ENCODE results near the gene SUCLG2.

The SUCLG2 gene

DNA sequence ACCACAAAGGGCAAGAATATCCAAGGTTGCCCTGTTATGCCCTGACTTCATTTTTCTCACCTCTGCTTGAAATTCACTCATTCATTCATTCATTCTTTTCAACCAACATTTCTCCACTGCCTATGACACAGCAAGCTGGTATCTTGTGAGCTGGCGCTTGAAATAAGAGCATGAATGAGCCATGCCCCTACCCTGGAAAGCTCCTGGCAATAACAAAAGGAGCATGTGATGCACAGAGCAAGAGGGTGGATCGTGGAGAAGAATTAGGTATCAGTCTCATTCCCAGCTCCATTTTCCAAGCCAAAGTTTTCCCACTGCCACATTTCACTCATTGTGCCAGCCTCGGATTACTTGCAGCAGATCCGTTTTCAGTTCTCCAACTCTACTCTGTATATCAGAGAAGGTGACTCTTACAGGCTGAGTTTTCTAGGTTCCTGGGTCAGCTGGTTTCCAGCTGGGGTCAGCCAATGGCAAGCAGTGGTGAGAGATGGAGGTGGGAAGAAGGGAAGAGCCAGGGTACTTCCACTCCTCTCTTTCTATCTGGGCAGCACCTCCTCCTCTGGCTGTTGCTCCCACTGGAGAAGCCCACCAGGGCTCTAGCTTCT lies 144.8 kb downstream of the SUCLG2 start:
- no peak for DNase-seq (ENCODE audit: low read depth)

DNA sequence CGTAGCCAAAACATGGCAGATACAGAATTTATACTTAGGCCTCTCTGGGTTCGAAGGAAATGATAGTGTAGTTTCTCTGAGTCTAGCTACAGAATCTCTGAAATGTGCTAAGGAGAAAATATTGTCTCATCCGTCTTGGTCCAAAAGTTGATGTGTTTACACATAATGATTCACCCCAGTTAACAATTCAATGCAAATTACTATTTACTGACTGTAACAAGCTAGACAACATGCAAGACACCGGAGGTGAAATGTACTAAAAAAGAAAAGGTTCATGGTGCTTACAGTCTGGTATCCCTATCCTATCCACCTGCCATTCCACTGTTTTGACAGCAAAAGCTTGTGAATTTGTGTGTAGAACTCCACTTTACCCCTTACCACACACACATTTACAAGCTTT lies 146.8 kb downstream of the SUCLG2 start:
- no peak for DNase-seq (ENCODE audit: low read depth)

- DNase-seq (ENCODE audit: low read depth), result no peak
Observed at GRCh38 chr3:67500709-67501108, 153.7 kb downstream of the SUCLG2 start.

- DNase-seq (ENCODE audit: low read depth), result no peak
Observed at GRCh38 chr3:67497746-67498145, 156.7 kb downstream of the SUCLG2 start.

GRCh38 chr3:67495751-67496150 lies 158.7 kb downstream of the SUCLG2 start:
- DNase-seq (ENCODE audit: low read depth), result no peak

DNA sequence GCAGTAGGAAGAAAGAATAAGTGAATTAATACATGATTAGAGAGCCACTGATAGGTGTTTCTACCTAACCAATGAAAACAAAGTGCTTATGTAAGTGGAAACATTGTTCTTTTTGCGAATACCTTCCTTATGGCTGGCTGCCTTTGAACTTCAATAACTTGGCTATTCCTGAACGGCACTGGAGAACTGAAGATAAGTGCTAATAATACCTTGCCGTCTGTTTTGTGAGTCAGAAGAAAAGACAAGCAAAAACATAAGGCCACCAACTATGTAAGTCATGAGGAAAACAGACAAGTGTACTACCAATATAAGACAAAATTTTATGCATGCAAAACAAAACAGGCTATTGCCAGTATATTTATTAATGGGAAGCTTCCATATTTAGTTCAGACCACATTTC lies 160.6 kb downstream of the SUCLG2 start:
- DNase-seq (ENCODE audit: low read depth), result no peak

GRCh38 chr3:67490658-67491057 lies 163.8 kb downstream of the SUCLG2 start:
- DNase-seq (ENCODE audit: low read depth), result no peak

- DNase-seq (ENCODE audit: low read depth), result no peak
Observed at GRCh38 chr3:67489816-67490215, 164.6 kb downstream of the SUCLG2 start.

DNA sequence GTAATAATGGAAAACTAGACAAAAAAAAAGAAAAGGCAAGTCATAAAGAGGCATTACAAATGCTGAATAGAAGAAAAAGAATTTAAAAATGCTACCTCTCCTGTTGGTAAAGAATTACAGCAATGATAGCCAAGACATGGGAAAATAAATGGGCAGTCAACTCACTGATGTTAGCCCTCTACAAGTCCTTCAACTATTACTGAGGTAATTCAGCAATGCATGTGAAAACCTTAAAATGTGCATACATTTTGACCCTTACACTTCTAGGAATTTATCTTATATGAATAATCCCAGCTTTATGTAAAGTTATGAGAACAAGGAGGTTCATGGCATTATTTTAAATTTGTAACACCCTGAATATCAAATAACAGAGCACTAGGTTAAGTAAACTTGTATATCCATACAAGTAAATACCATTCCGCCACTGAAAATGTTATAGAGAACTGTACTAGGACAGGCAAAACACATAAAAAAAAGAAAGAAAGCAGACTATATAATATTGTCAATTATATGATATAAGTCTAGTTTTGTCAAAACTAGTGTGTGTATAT lies 166.8 kb downstream of the SUCLG2 start:
- DNase-seq (ENCODE audit: low read depth), result no peak

GRCh38 chr3:67486883-67487282 lies 167.5 kb downstream of the SUCLG2 start:
- no peak for DNase-seq (ENCODE audit: low read depth)

- no peak for DNase-seq (ENCODE audit: low read depth)
Observed at GRCh38 chr3:67484085-67484484, 170.3 kb downstream of the SUCLG2 start.

DNA sequence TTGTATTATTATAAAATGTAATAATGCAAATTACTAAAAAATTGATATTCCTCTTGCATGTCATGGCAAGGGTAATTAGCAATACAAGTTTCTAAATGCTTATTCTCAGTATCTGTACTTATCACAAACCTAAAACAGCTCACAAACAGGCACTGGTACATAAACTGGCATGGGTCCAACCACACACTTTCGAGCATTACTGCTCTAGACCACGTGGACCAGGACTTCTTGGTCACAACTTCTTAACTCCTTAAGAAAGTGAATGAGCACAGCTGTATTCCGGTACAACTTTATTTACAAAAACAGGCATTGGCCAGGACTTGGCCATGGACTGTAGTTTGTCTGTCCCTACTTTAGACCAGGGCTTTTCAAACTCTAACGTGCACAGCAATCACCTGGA lies 173.3 kb downstream of the SUCLG2 start:
- no peak for DNase-seq (ENCODE audit: low read depth)

DNA sequence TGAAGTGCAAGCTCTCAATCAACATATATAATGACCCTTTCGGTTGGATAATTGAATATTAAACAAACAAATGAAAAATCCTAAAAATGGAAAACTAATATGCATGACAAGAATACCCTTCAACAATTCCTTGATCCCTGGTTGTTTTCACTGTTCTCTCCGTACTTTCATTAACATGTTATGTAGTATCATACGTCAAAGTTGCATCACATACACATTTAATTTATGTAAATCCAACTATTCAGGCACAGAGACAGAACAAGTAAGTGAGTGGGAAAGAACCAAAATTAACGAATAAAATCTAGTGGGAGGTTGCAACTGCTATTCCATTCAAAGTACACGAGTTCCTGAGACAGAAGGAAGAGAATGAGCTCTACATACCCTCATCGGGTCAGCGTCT lies 176.0 kb downstream of the SUCLG2 start:
- no peak for DNase-seq (ENCODE audit: low read depth)

DNA sequence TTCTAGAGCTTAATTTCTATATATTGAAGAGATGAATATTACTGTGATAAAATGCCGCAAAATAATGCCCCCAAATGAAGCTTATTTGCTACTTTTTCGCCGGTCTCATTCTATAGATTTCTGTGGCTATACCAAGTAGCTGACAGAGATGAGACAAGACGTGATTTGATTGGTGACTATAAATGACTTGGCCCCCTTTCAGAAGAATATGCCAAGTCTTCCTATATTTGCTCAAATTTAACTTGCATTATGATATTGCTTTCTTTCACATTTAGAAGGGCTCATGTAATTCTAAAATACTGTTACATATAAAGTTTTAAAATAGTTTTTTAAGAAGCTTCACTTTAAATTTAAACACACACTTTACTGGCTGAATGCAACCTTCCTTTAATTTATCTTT lies 180.1 kb downstream of the SUCLG2 start:
- DNase-seq (ENCODE audit: low read depth), result no peak

GRCh38 chr3:67472674-67473201 lies 181.7 kb downstream of the SUCLG2 start:
- no peak for DNase-seq (ENCODE audit: low read depth)

- DNase-seq (ENCODE audit: low read depth), result no peak
Observed at GRCh38 chr3:67470207-67470606, 184.2 kb downstream of the SUCLG2 start.

DNA sequence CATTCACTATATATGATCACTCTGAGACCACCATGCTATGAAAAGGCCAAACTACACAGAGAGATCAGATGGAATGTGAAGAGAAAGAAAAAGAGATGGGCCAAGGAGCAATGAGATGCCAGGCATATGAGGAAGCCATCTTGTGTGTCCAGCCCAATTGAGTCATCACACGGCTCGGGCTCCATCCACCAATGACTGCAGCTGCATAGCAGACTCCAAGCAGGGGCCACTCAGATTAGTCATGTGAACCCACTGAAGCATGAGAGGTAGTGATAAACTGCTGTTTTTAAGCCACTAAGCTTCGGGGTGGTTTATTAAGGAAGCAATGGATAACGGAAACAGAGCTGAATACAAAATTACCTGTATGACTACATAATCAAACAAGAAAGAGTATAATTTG lies 185.9 kb downstream of the SUCLG2 start:
- no peak for DNase-seq (ENCODE audit: low read depth)

DNA sequence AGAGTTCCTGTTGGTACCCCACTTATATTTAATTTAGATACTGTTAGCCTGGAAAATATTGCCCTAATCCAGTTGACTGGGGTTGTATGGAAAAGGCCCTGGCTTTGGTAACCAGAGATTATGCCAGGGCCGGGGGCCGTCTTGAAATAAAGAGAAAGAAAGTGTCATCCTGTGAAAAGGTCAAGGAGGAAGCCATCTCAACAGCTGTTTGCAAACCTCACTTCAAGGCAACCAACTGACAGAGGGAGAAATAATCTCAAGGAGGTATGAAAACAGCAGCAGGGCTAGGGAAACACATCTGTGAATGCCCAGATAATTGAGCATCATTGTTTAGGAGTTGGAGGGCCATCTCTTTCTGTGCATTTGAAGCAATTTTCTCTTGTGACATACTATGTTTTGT lies 190.8 kb downstream of the SUCLG2 start:
- no peak for DNase-seq (ENCODE audit: low read depth)

DNA sequence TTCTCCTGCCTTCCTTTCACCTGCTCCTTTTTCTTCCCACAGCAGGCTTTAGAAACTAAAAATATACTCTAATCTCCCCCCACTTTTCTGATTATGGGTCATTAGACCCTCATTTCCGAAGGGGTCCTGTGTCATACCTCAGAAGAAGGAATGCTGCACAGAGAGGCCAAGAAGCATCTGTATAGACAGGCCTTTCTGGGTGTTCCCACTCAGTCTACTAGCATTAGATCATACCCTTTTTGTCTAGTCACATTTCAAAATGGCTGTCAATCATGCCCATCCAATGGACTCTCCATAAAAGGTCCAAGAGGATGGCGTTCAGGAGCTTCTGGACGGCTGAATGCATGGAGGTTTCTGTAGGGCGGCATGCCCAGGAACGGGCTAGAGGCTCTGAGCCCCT lies 192.2 kb downstream of the SUCLG2 start:
- no peak for DNase-seq (ENCODE audit: low read depth)

DNA sequence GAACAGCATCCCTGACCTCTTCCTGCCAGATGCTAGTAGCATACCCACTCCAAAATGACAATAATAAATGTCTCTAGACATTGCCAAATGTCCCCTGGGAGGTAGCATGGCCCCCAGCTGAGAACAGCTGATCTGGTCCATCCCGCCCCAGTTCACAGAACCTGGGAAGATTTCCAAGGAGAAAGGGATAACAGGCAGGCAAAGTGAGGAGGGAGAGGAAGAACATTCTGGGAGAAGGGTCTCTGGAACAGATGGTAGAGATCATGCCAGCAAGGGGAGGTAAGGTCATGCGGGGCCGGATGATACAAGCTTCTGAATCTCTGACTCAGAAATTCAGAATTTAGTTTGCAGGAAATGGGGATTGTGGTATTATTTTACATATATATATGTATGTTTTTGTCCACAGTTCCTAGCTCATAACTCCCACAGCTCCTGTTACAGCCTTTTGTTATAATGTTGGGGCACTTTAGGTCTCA lies 192.7 kb downstream of the SUCLG2 start:
- DNase-seq (ENCODE audit: low read depth), result no peak

DNA sequence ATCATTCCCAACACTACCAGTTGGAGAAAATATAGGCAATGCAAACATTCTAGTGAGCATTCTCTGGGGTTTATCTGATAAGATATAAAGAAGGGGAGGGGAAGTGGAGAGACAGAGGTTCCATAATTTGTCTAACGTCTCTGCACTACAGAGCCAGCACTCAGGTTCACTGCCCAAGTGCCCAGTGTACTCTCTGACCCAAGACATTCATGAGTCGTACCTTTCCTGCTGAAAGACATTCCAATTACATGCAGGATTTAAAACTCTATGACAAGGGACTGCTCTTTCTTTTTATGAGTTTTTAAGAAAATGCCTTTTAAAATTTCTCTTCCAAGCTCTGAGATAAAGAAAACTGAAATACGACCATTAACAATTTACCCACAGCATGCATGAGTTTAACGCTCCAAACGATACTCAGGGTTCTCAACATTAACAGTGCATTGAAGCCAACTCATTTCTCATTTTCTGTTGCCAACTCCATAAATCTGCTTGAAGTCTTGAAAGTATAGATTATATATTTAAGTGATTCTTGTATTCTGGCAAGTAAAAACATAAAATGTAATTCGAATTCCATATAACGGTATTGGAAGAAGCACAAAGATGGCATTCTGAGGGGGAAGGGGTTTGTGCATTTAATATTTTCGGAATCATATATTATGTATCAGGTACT lies 193.4 kb downstream of the SUCLG2 start:
- DNase-seq (ENCODE audit: low read depth), result no peak

DNA sequence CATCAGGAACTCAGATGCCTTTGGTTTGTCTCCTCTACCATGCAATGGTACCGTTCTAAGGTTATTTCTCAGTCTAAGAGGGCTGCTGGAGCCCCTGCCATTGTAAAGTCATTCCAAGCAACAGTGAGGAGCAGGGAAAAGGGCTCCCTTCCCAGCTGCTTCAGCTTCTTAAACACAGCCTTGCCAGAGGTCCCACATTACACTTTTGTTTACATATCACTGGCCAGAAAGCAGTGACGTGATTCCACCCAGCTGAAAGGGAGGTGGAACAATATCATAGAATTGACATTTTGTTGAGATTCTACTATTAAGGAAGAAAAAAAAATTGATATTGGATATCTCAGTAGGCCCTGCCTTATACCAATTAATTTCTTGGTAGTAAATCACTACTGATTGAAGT lies 194.6 kb downstream of the SUCLG2 start:
- DNase-seq (ENCODE audit: low read depth), result no peak

GRCh38 chr3:67458896-67459530 lies 195.4 kb downstream of the SUCLG2 start:
- DNase-seq (ENCODE audit: low read depth), result no peak

Measured in fibroblast of the conjunctiva (primary cell).